ENCODE measurements around the gene METTL27. TPM values are rescaled to one million over a fixed set of nuclear protein-coding genes. Genes with fewer than 3 reads are reported as not detected.

Gene METTL27, protein sequence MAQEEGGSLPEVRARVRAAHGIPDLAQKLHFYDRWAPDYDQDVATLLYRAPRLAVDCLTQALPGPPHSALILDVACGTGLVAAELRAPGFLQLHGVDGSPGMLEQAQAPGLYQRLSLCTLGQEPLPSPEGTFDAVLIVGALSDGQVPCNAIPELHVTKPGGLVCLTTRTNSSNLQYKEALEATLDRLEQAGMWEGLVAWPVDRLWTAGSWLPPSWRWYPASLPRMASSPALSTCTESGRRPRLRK
- total RNA-seq: 0.97 and 1.7 TPM in 2 replicates

DNA sequence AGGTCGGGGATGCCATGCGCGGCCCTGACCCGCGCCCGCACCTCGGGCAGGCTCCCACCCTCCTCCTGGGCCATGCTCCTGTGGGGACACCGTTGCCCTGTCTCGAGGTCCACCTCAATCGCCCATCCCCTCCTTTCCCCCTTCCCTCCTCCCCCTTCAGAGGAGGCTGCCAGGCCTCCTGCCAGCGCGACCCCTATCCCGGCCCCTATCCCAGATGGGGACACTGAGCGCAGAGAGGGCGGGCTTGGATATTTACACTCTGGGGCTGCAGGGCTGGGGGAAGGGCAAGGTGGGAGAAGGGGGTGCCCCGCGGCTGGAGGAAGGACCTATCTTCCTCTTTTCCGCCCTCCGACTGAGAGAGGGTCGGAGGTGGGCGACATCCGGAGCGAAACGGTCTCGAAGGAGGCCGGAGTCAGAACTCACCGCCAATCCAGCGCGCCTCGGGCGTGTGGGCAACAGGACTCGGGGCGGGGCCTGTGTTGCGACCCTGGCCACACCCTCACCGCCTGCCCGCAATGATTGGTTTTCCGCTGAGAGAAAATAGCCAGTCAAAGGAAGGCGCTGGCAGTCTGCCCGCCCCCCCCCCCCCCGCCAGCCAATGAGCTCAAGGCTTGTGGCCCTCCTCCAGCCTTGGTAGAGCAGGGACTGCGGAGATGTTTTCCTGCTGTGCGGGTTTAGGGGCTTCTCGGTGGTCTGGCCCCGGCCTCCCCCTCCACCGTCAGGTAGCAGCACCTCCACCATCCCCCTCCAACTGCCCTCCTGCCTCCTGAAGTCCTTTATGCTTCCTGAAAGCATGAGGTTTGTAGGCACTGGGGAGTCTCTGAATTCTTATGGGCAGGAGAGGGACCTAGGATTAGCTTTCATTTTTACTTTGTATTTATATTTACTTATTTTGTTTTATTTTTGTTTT lies at the start of gene METTL27:
Gene METTL27 (minus strand): TSS at position 450 of the 910 bp plus-strand sequence. CDS start 376 bp downstream, at position 74.

DNA sequence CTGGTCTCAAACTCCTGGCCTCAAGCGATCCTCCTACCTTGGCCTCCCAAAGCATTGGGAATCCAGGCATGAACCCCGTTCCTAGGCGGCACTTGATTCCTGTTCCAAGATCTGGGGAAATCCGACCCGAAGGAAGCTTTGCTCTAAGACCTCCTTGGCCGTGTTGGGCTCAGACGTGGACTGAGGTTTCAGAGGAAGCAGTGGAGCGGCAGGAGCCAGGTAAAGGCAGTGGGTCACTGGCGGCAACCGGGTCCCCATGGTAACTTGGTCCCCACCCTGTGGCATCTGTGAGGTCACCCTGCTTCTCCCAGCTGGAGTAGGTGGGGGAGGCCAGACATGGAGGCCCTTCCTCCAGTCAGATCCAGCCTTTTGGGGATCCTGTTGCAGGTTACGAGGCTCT lies 18.5 kb upstream of the METTL27 start, which contains the start of gene TMEM270:
Gene TMEM270 (plus strand): TSS at position 301 of the 400 bp plus-strand sequence. CDS start 36 bp downstream, at position 337.

DNA sequence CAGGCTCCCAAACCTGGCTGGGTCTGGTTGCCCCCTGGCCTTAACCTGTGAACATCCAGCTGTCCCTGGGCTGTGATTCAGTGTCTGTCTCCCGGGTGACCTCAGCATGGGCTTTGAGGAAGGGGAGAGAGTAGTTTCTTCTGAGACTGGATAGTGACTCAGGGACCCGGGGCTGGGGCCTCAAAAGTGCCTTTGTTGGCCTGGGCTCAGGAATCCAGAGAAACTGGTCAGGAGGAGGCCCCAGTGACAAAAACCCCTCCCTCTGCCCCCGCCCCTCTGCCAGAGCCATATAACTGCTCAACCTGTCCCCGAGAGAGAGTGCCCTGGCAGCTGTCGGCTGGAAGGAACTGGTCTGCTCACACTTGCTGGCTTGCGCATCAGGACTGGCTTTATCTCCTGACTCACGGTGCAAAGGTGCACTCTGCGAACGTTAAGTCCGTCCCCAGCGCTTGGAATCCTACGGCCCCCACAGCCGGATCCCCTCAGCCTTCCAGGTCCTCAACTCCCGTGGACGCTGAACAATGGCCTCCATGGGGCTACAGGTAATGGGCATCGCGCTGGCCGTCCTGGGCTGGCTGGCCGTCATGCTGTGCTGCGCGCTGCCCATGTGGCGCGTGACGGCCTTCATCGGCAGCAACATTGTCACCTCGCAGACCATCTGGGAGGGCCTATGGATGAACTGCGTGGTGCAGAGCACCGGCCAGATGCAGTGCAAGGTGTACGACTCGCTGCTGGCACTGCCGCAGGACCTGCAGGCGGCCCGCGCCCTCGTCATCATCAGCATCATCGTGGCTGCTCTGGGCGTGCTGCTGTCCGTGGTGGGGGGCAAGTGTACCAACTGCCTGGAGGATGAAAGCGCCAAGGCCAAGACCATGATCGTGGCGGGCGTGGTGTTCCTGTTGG lies 11.4 kb downstream of the METTL27 start, which contains the start of gene CLDN4:
Gene CLDN4 (plus strand): TSS at position 316 of the 903 bp plus-strand sequence. CDS start 206 bp downstream, at position 522.

Other genes with a start within 250 kb of the METTL27 start
- gene MLXIPL, start 218.0 kb downstream of the METTL27 start, total RNA-seq: not detected in 2 replicates
- 2.9 and 4.2 TPM in 2 replicates for gene VPS37D, start 174.7 kb downstream of the METTL27 start, total RNA-seq
- 1.3 and 1.8 TPM in 2 replicates for gene DNAJC30, start 159.1 kb downstream of the METTL27 start, total RNA-seq
- 59.0 and 76.0 TPM in 2 replicates for gene BUD23, start 158.9 kb downstream of the METTL27 start, total RNA-seq
- gene STX1A, start 122.8 kb downstream of the METTL27 start, total RNA-seq: 7.4 and 21.1 TPM in 2 replicates
- gene ABHD11, start 103.7 kb downstream of the METTL27 start, total RNA-seq: 9.7 and 11.6 TPM in 2 replicates
- gene CLDN3, start 72.2 kb downstream of the METTL27 start, total RNA-seq: 0.30 and 0.32 TPM in 2 replicates
- gene CLDN4, start 11.5 kb downstream of the METTL27 start, total RNA-seq: 0.46 TPM in 1 of 2 replicates, not detected in the other
- not detected in 2 replicates for gene TMEM270, start 18.6 kb upstream of the METTL27 start, total RNA-seq
- gene ELN, start 185.7 kb upstream of the METTL27 start, total RNA-seq: 0.30 TPM in 1 of 2 replicates, not detected in the other
- 22.5 and 23.4 TPM in 2 replicates for gene LIMK1, start 241.3 kb upstream of the METTL27 start, total RNA-seq

Data from epithelial cell of umbilical artery (primary cell).